NCI-H748 (cell line): Measurements from ENCODE around the gene MTHFD1L.
"Not testable (repeated sequence)": the region's sequence is repeated elsewhere in the genome, so short reads cannot be mapped to it uniquely, and the experiment has no call there.

Source experiments
- DNase-seq: peaks from one replicate; lab custom pipeline; 2025; ENCODE audit not compliant: unreplicated experiment; lab: John Stamatoyannopoulos, UW

Gene MTHFD1L

DNA sequence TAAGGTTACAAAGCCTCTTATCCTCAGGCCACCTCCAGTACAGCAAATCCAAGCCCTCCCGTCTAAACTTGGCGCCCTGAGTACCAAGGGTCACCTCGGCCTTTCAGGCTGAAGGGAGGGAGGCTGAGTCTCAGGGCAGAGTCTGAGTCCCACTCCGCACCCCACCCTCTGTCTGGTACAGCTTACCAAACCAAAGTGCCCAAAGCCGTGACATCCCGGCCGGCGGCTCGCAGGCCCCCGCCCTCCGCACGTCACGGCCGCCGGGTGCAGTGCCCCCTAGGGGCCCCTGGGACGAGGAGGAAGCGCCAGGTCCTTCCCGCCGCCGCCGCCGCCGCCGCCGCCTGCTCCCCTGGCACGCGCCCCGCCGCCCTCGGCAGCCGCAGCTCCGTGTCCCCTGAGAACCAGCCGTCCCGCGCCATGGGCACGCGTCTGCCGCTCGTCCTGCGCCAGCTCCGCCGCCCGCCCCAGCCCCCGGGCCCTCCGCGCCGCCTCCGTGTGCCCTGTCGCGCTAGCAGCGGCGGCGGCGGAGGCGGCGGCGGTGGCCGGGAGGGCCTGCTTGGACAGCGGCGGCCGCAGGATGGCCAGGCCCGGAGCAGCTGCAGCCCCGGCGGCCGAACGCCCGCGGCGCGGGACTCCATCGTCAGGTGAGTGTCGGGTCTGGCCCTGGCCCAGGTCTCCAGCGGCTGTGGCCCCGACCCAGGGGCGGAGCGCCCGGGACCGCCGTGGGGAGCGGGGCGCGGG is at the start of gene MTHFD1L:
Gene MTHFD1L (plus strand): TSS at position 297 of the 741 bp plus-strand sequence. CDS start 121 bp downstream, at position 418.
- DNase-seq = peak; percentile 80

DNA sequence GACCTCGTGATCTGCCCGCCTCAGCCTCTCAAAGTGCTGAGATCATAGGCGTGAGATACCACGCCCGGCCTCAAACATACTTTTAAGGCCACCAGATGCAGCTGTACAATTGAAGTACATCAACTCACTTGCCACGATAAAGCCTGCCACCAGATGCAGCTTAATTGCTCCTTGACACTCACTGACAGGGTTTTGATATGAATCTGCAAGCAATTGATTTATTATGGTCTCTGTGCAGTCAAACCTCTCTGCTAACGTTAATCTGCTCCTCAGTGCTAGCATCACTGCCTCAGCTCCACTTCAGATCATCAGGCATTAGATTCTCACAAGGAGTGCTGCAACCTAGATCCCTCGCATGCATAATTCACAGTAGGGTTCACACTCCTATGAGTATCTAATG is 48.9 kb upstream of the MTHFD1L start:
- DNase-seq = not testable (repeated sequence)

DNA sequence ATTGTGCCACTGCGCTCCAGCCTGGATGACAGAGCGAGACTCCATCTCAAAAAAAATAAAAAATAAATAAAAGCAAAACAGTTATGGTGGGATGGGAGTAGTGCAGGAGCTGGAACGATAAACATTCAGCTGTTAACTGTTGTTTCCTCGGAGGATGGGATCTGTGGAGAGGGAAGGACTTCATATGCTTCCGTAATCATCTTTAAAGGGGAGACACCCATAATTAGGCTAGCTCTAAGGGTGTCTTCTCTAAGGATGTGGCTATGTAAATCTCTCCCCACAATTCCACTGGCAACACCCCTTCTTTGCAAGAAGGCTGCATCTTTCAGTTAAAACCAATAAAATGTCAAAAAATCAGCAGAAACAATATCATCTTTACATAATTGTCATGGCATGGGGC is 42.6 kb upstream of the MTHFD1L start:
- no peak for DNase-seq

DNA sequence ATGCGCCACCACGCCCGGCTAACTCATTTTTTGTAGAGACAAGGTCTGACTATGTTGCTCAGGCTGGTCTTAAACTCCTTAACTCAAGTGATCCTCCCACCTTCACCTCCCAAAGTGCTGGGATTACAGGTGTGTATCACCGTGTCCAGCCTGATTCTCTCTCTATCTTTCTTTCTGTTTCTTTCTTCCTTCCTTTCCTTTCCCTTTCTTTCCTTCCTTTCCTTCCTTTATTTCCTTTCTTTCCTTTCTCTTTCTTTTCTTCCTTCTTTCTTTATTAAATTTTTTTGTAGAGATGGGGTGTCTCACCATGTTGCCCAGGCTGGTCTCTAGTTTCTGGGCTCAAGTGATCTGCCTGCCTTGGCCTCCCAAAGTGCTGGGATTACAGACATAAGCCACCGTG is 38.7 kb upstream of the MTHFD1L start:
- no peak for DNase-seq

DNA sequence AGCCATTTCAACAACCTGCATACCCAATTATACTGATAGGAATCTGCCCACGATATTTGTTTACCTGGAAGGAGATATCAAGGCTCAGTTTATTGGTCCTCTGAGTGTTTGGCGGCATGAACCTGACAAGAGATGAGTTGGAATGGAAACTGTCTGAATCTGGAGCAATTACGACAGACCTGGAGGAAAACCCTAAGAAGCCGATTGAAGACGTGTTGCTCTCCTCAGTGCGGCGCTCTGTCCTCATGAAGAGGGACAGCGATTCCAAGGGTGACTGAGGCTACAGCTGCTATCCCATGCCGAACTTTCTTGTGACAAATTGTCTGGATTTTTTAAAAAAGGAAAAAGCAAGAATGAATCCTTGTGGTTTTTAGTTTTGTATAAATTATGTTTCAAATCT is 37.4 kb upstream of the MTHFD1L start:
- DNase-seq = not testable (repeated sequence)

DNA sequence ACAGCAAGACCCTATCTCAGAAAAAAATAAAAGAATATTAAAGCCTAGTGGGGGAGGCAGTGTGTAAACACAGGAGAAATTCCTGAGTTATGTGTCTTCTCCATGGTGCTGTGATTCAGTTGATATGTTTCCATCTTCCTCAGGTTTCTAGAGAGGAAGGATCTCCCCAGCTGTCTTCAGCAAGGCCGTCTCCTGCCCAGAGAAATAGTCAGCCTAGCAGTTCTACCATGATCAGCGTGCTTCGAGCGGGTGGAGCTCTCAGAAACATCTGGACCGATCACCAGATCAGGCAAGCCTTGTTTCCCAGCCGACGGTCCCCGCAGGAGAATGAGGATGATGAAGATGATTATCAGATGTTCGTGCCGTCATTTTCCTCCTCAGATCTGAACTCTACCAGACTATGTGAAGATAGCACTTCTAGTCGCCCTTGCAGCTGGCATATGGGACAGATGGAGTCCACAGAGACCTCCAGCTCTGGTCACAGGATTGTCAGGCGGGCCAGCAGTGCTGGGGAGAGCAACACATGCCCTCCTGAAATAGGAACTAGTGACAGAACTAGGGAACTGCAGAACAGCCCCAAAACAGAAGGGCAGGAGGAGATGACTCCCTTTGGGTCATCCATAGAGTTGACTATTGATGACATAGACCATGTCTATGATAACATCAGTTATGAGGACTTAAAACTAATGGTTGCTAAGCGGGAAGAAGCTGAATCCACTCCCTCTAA is 34.9 kb upstream of the MTHFD1L start:
- DNase-seq = no peak

DNA sequence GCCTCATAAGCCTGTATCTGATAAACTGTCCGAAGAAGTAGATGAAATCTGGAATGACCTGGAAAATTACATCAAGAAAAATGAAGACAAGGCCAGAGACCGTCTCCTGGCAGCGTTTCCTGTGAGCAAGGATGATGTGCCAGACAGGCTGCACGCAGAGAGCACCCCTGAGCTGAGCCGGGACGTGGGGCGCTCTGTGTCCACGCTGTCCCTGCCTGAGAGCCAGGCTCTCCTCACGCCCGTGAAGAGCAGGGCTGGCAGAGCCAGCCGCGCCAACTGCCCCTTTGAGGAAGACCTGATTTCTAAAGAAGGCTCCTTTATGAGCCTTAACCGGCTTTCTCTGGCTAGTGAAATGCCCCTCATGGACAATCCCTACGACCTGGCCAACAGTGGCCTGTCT is 33.9 kb upstream of the MTHFD1L start:
- DNase-seq = no peak

DNA sequence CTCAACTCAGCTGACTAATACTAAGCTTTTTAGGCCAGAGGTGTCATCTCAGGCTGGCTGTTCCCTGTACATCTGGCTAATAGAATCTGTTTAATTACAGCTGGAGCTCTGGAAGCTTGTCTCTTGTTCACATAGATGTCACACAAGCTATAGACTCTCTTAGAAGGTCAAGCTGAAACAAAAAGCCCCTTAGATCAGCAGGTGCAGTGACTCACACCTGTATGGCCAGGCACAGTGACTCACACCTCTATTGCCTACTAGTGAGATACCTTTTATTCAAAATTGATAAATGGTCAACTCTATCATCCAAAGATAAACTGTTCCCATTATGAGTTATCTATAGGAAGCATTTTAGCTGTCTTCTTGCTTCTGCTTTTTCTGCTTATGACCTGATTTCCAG is 29.9 kb upstream of the MTHFD1L start:
- DNase-seq = peak; percentile 8

DNA sequence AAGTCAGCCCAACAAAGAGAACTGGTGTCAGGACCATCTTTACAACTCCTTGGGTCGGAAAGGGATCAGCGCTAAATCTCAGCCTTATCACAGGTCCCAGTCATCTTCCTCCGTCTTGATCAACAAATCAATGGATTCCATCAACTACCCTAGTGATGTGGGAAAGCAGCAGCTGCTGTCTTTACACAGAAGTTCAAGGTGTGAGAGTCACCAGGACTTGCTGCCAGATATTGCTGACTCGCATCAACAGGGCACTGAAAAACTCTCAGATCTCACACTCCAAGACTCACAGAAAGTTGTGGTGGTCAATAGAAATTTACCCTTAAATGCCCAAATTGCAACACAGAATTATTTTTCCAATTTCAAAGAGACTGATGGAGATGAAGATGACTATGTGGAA is 25.3 kb upstream of the MTHFD1L start:
- no peak for DNase-seq

DNA sequence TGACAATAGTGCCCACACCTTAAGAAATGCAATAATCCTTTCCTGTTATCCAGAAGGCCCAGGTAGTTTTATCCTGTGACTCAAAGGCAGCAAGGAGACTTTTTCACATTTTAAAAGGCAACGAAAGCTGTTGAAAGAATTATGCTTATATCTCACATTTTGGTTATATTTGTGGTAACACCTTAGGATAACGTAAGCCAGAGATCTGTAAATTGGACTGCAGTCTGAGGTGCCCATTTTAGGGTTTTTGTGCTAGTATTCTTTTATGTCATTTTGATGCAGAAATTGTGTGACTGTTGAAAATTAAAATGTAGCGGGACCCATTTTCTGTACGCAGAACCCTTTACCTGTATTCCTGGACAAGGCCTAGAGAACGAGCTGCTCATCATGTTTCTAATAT is 24.3 kb upstream of the MTHFD1L start:
- no peak for DNase-seq

DNA sequence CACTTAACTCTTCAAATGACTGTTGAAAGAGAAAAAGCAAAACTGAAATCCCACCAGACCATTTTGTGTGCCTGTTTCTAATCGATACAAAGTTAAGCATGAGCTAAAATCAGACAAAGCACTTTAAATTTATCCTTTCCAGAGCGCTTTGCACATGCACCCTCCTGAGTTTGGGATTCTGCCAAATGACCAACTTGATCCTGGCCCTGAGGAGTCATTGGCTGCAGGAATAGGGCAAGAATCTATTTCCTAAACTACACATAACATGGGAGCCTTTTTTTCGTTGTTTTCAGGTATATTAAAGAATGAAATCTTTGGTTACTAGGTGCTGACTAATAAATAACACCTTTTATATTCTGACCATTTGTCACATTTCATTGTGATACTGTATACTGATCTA is 23.8 kb upstream of the MTHFD1L start:
- no peak for DNase-seq

DNA sequence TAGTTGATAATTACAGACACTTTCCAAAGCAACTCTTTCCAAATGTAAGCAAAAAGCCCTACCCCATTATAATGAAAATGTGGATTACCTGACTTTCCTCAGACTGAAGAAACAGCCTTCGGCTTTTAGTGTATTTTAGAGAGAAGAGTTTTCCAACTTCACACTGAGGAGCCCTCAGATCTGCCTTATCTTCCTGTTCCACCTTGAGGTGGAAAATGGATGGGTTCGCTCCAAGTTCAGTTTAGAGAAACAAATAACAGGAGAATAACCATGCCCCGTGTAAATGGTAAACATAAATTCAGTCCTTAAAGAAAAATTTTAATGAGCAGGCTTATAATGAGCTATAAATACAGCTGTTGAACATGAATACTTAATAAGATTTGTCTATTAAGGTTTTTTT is 21.1 kb upstream of the MTHFD1L start:
- DNase-seq = no peak

DNA sequence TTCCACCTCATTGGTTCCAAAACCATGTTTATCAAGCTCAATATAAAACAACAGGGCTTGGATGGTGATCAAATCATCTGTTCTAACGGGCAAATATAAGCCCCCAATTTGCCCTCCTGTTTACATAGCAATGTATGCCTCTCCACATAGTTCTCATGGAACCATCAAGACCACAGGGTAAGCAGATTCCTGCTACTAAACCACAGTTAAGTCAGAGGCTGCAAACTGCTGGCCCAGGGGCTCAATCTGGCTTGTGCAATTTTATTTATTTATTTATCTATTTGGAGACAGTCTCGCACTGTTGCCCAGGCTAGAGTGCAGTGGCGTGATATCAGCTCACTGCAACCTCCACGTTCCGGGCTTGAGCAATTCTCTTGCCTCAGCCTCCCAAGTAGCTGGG is 18.9 kb upstream of the MTHFD1L start:
- no peak for DNase-seq

DNA sequence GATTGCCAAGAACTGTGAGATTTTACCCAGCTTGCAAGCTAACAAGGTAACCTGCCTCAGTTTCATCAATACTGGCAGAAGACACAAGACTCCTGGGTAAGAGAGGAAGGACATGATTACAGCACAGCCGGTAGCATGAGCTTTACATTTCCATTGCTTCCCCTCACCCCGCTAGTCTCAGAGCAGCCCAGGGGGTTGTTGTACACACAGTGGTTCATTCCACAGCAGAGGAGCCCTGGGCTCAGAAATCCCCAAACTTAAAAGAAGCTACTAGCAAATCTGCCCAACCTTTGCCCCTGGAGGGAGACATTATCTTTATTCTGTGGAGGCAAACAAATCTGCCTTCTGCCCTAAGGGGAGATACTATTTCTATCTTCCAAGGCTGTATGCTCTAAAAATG is 17.1 kb upstream of the MTHFD1L start:
- no peak for DNase-seq

DNA sequence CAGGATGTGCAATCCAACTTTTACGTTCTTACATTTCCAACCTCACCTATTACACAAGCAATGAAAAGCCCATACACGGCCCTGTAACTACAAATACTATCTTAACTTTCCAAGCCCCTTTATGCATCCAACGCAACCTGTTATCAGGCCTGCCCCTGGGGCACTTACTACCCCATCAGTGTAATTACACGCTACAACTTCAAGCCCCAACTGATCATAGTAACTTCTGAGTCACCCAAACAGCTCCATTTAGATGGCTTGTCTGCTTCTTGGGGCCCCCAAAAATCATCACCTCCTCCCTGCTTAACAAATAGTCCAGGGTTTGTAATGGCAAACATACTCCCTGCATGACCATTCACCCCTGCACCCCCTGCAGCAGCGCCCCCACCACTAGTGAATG is 11.1 kb upstream of the MTHFD1L start:
- not testable (repeated sequence) for DNase-seq

DNA sequence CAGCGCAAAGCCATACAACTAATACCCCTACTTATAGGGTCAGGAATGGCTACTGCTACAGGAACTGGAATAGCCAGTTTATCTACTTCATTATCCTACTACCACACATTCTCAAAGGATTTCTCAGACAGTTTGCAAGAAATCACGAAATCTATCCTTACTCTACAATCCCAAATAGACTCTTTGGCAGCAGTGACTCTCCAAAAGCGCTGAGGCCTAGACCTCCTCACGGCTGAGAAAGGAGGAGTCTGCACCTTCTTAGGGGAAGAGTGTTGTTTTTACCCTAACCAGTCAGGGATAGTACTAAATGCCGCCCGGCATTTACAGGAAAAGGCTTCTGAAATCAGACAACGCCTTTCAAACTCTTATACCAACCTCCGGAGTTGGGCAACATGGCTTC is 10.3 kb upstream of the MTHFD1L start:
- not testable (repeated sequence) for DNase-seq

DNA sequence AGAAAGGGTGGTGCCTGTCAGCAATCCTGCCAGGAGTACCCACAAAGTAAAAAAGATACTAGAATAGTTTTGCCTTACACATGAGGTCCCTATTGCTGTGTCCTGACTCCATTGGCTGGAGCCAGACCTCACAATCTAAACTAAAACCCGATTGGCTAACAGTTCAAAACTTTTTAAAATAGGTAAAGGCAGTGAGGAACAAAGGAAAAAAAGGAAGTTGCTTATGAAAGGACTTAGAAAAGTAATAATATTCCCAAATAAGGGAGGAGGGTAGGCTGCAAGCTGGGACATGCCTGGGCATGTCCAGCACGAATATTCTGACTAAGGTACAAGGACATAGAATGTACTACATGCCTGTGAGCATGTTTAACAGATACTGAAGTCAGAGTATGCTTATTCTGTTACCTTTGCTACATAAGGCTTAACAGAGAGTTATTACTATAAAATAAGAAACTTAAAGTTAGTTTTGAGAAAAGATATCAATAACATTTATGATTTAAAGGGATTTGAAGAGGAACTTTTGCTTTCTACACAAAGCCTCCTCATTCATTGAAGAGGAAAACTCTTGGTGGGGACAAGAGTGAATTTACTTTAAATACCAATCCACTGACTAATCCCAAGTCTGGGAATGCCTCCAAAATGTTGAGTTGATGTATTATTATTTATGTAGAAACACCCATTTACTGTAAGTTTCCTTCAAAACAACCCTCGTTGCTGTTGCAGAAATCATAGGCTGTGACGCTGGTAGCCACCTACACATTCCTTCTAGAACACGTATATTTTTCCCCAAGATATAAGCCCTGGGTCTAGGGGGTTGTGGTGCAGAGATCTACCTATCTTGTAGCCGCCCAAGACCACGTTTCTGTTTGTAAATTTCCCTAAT is 8.2 kb upstream of the MTHFD1L start:
- peak; percentile 28 for DNase-seq

DNA sequence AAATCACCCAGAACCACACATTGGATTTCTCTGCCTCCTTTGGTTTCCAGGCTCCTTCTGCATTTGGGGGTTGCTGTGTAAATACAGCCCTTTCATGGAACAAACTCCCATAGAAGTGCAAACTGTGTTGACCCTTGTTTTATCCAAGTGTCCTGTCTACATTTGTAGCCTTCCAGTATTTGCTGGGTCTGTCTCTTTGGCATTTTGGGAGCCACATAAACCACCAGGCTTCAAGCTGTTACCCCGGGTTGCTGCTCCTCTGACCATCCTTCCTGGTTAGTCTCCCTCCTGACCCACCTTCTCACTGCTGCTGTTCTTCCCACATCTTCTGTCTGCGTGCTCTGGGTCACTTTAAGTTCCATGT is 7.6 kb upstream of the MTHFD1L start:
- no peak for DNase-seq

DNA sequence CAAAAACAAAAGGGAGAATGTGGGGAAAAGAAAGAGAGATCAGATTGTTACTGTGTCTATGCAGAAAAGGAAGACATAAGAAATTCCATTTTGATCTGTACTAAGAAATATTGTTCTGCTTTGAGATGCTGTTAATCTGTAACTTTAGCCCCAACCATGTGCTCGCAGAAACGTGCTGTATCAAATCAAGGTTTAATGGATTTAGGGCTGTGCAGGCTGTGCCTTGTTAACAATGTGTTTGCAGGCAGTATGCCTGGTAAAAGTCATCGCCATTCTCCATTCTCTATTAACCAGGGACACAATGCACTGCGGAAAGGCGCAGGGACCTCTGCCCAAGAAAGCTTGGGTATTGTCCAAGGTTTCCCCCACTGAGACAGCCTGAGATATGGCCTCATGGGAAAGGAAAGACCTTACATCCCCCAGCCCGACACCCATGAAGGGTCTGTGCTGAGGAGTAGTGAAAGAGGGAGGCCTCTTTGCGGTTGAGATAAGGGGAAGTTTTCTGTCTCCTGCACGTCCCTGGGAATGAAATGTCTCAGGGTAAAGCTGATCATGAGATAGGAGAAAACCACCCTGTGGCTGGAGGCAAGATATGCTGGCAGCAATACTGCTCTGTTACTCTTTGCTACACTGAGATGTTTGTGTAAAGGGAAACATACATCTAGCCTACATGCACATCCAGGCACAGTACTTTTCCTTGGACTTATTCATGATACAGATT is 3.9 kb upstream of the MTHFD1L start:
- not testable (repeated sequence) for DNase-seq

DNA sequence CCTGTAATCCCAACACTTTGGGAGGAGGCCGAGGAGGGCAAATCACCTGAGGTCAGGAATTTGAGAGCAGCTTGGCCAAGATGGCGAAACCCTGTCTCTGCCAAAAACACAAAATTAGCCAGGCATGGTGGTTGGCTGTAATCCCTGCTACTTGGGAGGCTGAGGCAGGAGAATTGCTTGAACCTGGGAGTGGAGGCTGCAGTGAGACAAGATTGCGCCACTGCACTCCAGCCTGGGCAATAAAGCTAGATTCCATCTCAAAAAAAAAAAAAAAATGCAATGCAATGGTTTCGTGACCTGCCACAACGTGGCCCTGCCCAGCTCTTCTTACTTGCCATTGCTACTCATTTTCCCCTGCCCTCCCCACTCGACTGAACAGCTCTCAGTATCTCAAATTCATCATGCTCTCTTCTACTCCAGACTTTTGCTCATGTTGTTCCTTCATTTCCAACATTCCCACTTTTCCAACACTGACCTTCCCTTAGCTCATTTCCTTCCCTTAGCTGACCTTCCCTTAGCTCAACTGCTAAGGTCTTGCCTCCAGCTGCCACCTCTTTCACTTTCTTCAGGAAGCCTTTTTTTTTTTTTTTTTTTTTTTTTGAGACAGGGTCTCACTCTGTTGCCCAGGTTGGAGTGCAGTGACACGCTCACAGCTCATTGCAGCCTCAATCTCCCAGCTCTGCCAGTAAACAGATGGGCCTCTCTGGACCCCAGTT is 2.1 kb upstream of the MTHFD1L start:
- DNase-seq = no peak
